OCI-LY1 (cell line): ENCODE data around the gene VCX3A.

Experiments
- H2AFZ ChIP-seq: fragments of 200-600 bp; sonication (generic), shearing (Covaris generic); 2 replicates; pipeline ENCODE4 v1.6.0; 2014; ENCODE audit warnings: antibody characterized with exemption, mild to moderate bottlenecking, low read length
- H3F3A ChIP-seq: fragments of 200-600 bp; sonication (generic), shearing (Covaris generic); 2 replicates; pipeline ENCODE4 v1.6.0; 2014; ENCODE audit warnings: mild to moderate bottlenecking, antibody characterized with exemption, low read length, moderate library complexity; ENCODE audit not compliant: insufficient read depth
- H3K27ac ChIP-seq: fragments of 200-600 bp; sonication (generic); 2 replicates; pipeline ENCODE4 v1.5.1; 2014; ENCODE audit warnings: low read length, mixed run types, mild to moderate bottlenecking, low read depth; ENCODE audit not compliant: poor library complexity, severe bottlenecking
- H3K27me3 ChIP-seq: fragments of 200-600 bp; sonication (generic); 2 replicates; pipeline ENCODE4 v1.6.0; 2014; ENCODE audit warnings: antibody characterized with exemption, mild to moderate bottlenecking, low read length, moderate library complexity; ENCODE audit not compliant: insufficient read depth
- H3K36me3 ChIP-seq: fragments of 200-600 bp; sonication (generic); 2 replicates; pipeline ENCODE4 v1.6.1; 2014; ENCODE audit warnings: mild to moderate bottlenecking, antibody characterized with exemption, low read length, moderate library complexity, mixed read lengths; ENCODE audit not compliant: insufficient read depth
- H3K4me1 ChIP-seq: fragments of 200-600 bp; sonication (generic); 2 replicates; pipeline ENCODE4 v1.5.1; 2014; ENCODE audit warnings: mild to moderate bottlenecking, low read length, moderate library complexity; ENCODE audit not compliant: insufficient read depth, severe bottlenecking
- H3K4me2 ChIP-seq: fragments of 200-600 bp; sonication (generic), shearing (Covaris generic); 2 replicates; pipeline ENCODE4 v1.6.1; 2014; ENCODE audit warnings: low read length
- H3K4me3 ChIP-seq: fragments of 200-600 bp; sonication (generic); 2 replicates; pipeline ENCODE4 v1.5.1; 2014; ENCODE audit warnings: low read length, low read depth, mild to moderate bottlenecking, mixed read lengths; ENCODE audit not compliant: poor library complexity, severe bottlenecking
- H3K79me2 ChIP-seq: fragments of 200-600 bp; shearing (Covaris generic); 2 replicates; pipeline ENCODE4 v1.6.1; 2016; ENCODE audit warnings: mixed run types, low read length, mixed read lengths; ENCODE audit not compliant: insufficient read depth
- H3K9ac ChIP-seq: fragments of 200-600 bp; sonication (generic), shearing (Covaris generic); 2 replicates; pipeline ENCODE4 v1.6.1; 2014; ENCODE audit warnings: mild to moderate bottlenecking, low read length, mixed read lengths
- H3K9me2 ChIP-seq: fragments of 200-600 bp; sonication (generic), shearing (Covaris generic); 2 replicates; pipeline ENCODE4 v1.6.1; 2014; ENCODE audit warnings: low read depth, mild to moderate bottlenecking, low read length, mixed read lengths
- H3K9me3 ChIP-seq: fragments of 200-600 bp; shearing (Covaris generic); 2 replicates; pipeline ENCODE4 v1.6.1; 2014; ENCODE audit warnings: low read length, mixed read lengths
- H4K20me1 ChIP-seq: fragments of 200-600 bp; sonication (generic), shearing (Covaris generic); 2 replicates; pipeline ENCODE4 v1.6.0; 2016; ENCODE audit warnings: mild to moderate bottlenecking, low read length; ENCODE audit not compliant: insufficient read depth
- CTCF ChIP-seq: fragments of 200-600 bp; sonication (generic), shearing (Covaris generic); IDR thresholded peaks from 2 replicates; pipeline ENCODE4 v1.5.1; 2017; ENCODE audit warnings: mild to moderate bottlenecking, antibody characterized with exemption, low read length, moderate library complexity, mixed read lengths
- EZH2 ChIP-seq: fragments of 200-600 bp; sonication (generic), shearing (Covaris generic); IDR thresholded peaks from 2 replicates; pipeline ENCODE4 v1.8.0; 2017; ENCODE audit warnings: borderline replicate concordance, mixed run types, mild to moderate bottlenecking, antibody characterized with exemption, low read length, moderate library complexity, mixed read lengths

Gene VCX3A

GRCh38 chrX:6505960-6506359 is 29.0 kb downstream of the VCX3A start:
- H3K36me3 ChIP-seq = no peaks in the 10 kb centered on the region
- H3K4me2 ChIP-seq = no peak overlapping the region
- no peaks in the 10 kb centered on the region for H4K20me1 ChIP-seq
- H3K4me1 ChIP-seq = no peaks in the 10 kb centered on the region
- H3K27me3 ChIP-seq = no peaks in the 10 kb centered on the region
- H3K9me3 ChIP-seq = no peaks in the 10 kb centered on the region
- H3K4me3 ChIP-seq = no peak overlapping the region
- no peak overlapping the region for H3K9ac ChIP-seq
- H3F3A ChIP-seq = no peaks in the 10 kb centered on the region
- no peak overlapping the region for H2AFZ ChIP-seq
- no peak overlapping the region for H3K27ac ChIP-seq
- no peaks in the 10 kb centered on the region for H3K9me2 ChIP-seq
- H3K79me2 ChIP-seq = no peaks in the 10 kb centered on the region
- TF ChIP-seq CTCF (no peak), EZH2 (no peak)

- H3K27ac ChIP-seq = no peak overlapping the region
- H3F3A ChIP-seq = no peaks in the 10 kb centered on the region
- no peak overlapping the region for H3K4me3 ChIP-seq
- no peaks in the 10 kb centered on the region for H3K4me1 ChIP-seq
- H3K27me3 ChIP-seq = no peaks in the 10 kb centered on the region
- H2AFZ ChIP-seq = no peak overlapping the region
- no peak overlapping the region for H3K4me2 ChIP-seq
- H3K36me3 ChIP-seq = no peaks in the 10 kb centered on the region
- no peaks in the 10 kb centered on the region for H3K9me2 ChIP-seq
- H3K79me2 ChIP-seq = no peaks in the 10 kb centered on the region
- H4K20me1 ChIP-seq = no peaks in the 10 kb centered on the region
- TF ChIP-seq CTCF (no peak), EZH2 (no peak)
- no peak overlapping the region for H3K9ac ChIP-seq
- no peaks in the 10 kb centered on the region for H3K9me3 ChIP-seq
Measured at GRCh38 chrX:6500719-6501118, 34.2 kb downstream of the VCX3A start.

- H2AFZ ChIP-seq = no peak overlapping the region
- H3K9ac ChIP-seq = no peak overlapping the region
- H3K9me3 ChIP-seq = no peaks in the 10 kb centered on the region
- no peak overlapping the region for H3K4me3 ChIP-seq
- H3K79me2 ChIP-seq = no peaks in the 10 kb centered on the region
- no peaks in the 10 kb centered on the region for H4K20me1 ChIP-seq
- no peak overlapping the region for H3K4me2 ChIP-seq
- no peaks in the 10 kb centered on the region for H3K36me3 ChIP-seq
- H3K27me3 ChIP-seq = no peaks in the 10 kb centered on the region
- no peak for TF ChIP-seq EZH2
- no peak for TF ChIP-seq CTCF
- no peaks in the 10 kb centered on the region for H3F3A ChIP-seq
- H3K27ac ChIP-seq = no peak overlapping the region
- no peaks in the 10 kb centered on the region for H3K9me2 ChIP-seq
- no peaks in the 10 kb centered on the region for H3K4me1 ChIP-seq
Measured at GRCh38 chrX:6498324-6498723, 36.6 kb downstream of the VCX3A start.
